ENCODE data around the gene DIRAS3. TPM values are rescaled to one million over a fixed set of nuclear protein-coding genes. Genes with fewer than 3 reads are reported as not detected.

DIRAS3 gene, protein sequence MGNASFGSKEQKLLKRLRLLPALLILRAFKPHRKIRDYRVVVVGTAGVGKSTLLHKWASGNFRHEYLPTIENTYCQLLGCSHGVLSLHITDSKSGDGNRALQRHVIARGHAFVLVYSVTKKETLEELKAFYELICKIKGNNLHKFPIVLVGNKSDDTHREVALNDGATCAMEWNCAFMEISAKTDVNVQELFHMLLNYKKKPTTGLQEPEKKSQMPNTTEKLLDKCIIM
- total RNA-seq (10 to 100 TPM in 9 of 10 donors, 1 to 10 TPM in 1; 4.9 to 52.7 (median 14.7) TPM), polyA plus RNA-seq (10 to 100 TPM in 1 of 2 donors, 1 to 10 TPM in 1; 7.1 to 23.7 TPM)
- long read RNA-seq, donor 1, transcript DIRAS3-202 (2 exons, 1,481 nt), result major isoform, 52 of 60 reads
- long read RNA-seq, donor 1, partial matches to known transcripts, result 8 of 60 reads
- long read RNA-seq, donor 1, other reads (novel, unspliced or antisense), result 0 of 60 reads
- long read RNA-seq, donor 2, transcript DIRAS3-202 (2 exons, 1,481 nt), result major isoform, 86 of 93 reads
- long read RNA-seq, donor 2, partial matches to known transcripts, result 0 of 93 reads
- long read RNA-seq, donor 2, other reads (novel, unspliced or antisense), result 7 of 93 reads
- long read RNA-seq, donor 3, transcript DIRAS3-202 (2 exons, 1,481 nt), result major isoform, 11 of 11 reads
- long read RNA-seq, donor 3, partial matches to known transcripts, result 0 of 11 reads
- long read RNA-seq, donor 3, other reads (novel, unspliced or antisense), result 0 of 11 reads

DNA sequence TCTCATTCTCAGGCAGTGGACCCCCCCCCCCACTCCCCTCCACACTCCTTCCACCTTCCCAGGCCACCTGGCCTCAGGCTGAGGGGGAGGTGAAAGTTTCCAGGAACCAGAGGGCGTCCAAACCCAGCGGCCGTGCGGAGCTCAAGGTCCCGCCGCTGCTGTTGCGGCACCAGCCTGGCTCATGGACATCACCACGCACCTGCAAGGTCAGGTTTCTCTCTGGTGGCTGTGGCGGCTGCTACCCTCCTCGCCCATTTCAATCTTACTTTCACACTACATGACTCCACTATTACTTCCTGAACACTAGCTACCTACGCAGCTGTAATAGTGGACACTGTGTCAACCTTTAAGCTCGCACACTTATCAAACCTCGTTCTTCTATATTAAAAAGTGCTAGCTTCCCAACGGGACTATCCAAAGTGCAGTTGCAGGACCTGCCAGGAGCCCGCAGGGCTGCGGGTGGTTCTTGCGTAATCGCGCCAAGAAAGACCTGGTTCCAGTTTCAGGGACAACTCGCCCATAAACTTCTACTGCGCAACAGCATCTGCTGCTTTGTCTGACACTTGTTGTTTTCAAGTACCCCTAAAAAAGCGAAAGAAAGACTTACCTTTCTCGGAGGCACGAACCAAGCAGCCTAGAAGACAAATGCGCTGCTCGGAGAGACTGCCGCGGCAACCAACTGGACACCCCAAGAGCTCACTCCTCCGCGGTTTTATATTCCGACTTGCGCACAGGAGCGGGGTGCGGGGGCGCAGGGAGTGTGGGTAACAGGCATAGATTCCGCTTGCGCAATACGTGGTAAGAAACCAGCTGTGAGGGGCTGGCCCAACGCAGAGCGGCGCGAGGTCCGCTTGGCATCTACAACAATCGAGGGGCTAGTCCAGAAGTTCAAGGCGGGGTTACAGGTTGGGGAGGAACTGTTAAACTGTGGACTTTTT, at the start of gene DIRAS3:
TSS of gene DIRAS3 (minus strand) at position 687 of the 938 bp plus-strand sequence. CDS start 3,330 bp downstream, outside the sequence.
- 46 to 54% methylated on average over 45 of the region's 45 CpGs for WGBS, 2 donors
- ATAC-seq (peak; percentile 46 to 84 (median 77)), DNase-seq (peak in 1 of 2 donors; percentile 14)
- peak within 1 kb of the TSS in 3 of 10 donors; percentile 24 to 48 (median 45) for H3K27ac ChIP-seq
- intact Hi-C loops (cut with DNase I), result loop anchor here in 3 of 10 donors (2.0 to 5.0 kb wide), 3 partner anchors 197 to 199 kb away; no protein-coding TSS in a partner anchor
- H3K27me3 ChIP-seq, result peaks cover 0 to 38% (median 0%) of the 10 kb centered on the region in 7 donors
- H3K4me3 ChIP-seq, result peak within 1 kb of the TSS; percentile 10 to 56 (median 49)
- no peaks in the 10 kb centered on the region for H3K36me3 ChIP-seq
- peaks cover 0 to 3% (median 0%) of the 10 kb centered on the region in 11 donors for H3K9me3 ChIP-seq
- no peaks in the 10 kb centered on the region for H3K4me1 ChIP-seq
- TF ChIP-seq, protein P1, sequence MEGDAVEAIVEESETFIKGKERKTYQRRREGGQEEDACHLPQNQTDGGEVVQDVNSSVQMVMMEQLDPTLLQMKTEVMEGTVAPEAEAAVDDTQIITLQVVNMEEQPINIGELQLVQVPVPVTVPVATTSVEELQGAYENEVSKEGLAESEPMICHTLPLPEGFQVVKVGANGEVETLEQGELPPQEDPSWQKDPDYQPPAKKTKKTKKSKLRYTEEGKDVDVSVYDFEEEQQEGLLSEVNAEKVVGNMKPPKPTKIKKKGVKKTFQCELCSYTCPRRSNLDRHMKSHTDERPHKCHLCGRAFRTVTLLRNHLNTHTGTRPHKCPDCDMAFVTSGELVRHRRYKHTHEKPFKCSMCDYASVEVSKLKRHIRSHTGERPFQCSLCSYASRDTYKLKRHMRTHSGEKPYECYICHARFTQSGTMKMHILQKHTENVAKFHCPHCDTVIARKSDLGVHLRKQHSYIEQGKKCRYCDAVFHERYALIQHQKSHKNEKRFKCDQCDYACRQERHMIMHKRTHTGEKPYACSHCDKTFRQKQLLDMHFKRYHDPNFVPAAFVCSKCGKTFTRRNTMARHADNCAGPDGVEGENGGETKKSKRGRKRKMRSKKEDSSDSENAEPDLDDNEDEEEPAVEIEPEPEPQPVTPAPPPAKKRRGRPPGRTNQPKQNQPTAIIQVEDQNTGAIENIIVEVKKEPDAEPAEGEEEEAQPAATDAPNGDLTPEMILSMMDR (IDR thresholded peaks at IDR 0.05), result no peak

DNA sequence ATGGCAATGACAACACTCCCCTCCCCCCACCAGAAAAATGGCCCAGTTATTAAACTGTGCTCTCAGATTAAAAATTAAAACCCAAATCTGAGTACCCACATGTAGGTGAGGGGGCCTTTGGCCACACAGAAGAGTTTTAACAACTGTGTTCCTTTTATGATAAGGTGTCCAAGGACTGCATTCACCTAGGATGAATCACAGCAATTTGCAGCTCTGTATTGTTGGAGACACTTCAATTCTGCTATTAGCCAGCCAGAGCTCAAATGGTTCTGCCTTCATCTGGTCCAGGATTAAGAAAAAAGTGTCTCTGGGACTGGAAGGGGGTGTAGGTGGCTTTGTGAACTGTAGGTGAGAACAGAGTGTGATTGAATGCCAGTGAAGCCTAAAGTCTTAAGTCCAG, 43.3 kb upstream of the DIRAS3 start:
- no peak for DNase-seq
- Histone ChIP-seq H3K27ac (peak overlapping the region in 1 of 10 donors; percentile 19), H3K27me3 (no peaks in the 10 kb centered on the region), H3K4me3 (no peak overlapping the region), H3K9me3 (peaks cover 0 to 8% (median 0%) of the 10 kb centered on the region in 11 donors), H3K4me1 (peaks cover 0 to 4% (median 0%) of the 10 kb centered on the region in 9 donors), H3K36me3 (peaks cover 0 to 3% (median 0%) of the 10 kb centered on the region in 9 donors)
- TF ChIP-seq, protein P1 (IDR thresholded peaks at IDR 0.05), result no peak
- peak in 6 of 8 donors; percentile 33 to 86 (median 70) for ATAC-seq
- intact Hi-C loops (cut with DNase I), result no loop called here

DNA sequence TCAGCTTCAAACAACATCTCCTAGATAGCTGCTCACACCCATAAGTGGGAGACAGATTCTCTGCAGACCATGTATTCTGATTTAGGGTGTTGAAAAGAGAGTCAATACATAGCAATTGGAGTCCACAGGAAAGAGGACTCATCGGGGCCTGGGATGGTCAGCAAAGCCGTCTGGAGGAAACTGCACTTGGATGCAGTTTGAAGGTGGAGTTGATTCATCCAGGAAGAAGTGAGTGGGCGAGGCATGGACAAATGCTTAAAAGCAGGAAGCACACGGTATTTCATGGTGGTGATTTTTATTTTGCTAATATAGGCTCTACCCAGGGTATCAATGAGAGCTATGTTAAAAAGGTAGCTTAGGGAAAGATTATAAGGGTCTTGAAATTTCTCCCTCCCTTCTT, 36.8 kb upstream of the DIRAS3 start:
- Histone ChIP-seq H3K4me3 (no peak overlapping the region), H3K4me1 (no peaks in the 10 kb centered on the region), H3K9me3 (peaks cover 0 to 12% (median 0%) of the 10 kb centered on the region in 11 donors), H3K36me3 (no peaks in the 10 kb centered on the region), H3K27me3 (no peaks in the 10 kb centered on the region), H3K27ac (no peak overlapping the region)
- intact Hi-C loops (cut with DNase I), result no loop called here
- WGBS, 2 donors, result 61 to 66% methylated on average over 4 of the region's 4 CpGs
- DNase-seq (no peak), ATAC-seq (no peak)
- TF ChIP-seq, protein P1 (IDR thresholded peaks at IDR 0.05), result no peak

Measured in heart right ventricle (tissue), 16 donors.